Measurements from ENCODE around the gene MYO1B.

The MYO1B gene

GRCh38 chr2:191264647-191265081 lies 19.5 kb downstream of the MYO1B start:
- DNase-seq: no peak

- DNase-seq: no peak
Measured at GRCh38 chr2:191265311-191266170, 20.3 kb downstream of the MYO1B start.

GRCh38 chr2:191266201-191266600 lies 21.0 kb downstream of the MYO1B start:
- no peak for DNase-seq

GRCh38 chr2:191268596-191268995 lies 23.4 kb downstream of the MYO1B start:
- no peak for DNase-seq

GRCh38 chr2:191270306-191271161 lies 25.3 kb downstream of the MYO1B start:
- no peak for DNase-seq

DNA sequence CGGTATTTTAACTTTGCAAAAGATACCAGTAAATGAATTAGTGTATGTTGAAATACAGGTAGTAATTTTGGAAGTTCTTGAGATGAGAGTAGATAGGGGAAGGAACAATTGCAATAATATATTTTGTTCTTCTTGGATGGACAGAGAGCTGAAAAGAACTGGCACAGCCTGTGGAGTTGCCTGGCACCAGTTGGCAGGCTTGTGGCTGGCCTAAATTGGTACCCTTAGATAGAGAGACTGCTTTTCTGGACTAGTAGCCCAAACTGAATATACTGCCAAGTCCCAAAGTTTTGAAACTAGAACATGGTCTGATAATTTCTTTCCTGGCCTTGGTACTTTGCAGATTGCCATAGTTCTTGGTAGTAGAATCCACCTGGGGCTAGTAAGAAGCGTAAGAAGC lies 26.9 kb downstream of the MYO1B start:
- DNase-seq: no peak

GRCh38 chr2:191274413-191274815 lies 29.2 kb downstream of the MYO1B start:
- DNase-seq: no peak

DNA sequence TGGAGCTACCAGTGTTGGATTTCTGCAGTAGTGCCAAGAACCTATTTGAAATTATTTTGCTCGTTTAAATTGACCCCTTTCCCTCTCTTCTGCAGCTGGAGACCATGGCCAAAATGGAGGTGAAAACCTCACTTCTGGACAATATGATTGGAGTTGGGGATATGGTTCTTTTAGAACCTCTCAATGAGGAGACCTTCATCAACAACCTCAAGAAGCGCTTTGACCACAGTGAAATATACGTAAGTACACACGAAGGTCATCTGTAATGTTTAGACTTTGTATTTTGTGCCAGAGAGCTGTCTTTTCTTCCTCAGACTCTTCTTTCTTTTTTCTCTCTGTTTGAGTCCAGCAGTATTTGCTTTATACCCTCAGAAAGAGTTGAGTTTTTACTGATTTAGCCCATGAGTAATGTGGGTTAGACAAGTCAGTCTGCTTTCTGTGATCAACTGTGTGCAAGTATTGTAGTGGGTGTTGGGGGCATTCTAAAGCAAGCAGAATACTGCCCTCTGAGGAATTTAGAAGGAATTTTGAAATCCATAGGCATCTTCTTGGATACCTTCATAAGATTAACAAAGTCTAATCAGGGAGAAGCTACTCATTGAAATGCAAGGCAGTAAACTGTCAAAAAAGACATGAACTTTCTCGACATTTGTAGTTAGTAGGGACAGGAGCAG lies 31.7 kb downstream of the MYO1B start:
- no peak for DNase-seq

GRCh38 chr2:191280290-191280689 lies 35.1 kb downstream of the MYO1B start:
- DNase-seq: no peak

- DNase-seq: no peak
Measured at GRCh38 chr2:191280834-191281756, 35.9 kb downstream of the MYO1B start.

DNA sequence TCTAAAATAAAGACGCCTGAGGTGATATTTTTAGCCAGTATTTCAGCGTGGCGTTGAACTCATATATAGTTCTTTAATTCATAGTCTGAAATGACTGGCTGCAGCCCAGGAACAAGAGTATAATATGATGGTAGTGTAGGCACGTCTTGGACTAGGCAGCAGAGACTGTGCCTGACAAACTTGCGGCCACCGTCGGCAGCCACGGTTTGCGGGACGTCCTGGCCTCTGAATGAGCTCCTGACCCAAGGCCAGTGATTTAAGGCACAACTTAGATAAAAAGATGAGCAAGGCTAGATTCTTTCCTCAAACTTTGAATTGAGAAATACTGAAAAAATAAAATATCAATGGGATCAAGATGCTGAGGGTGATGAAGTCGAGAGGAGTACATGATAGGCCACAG lies 40.0 kb downstream of the MYO1B start:
- DNase-seq: no peak

GRCh38 chr2:191287820-191288219 lies 42.6 kb downstream of the MYO1B start:
- DNase-seq: no peak

- no peak for DNase-seq
Measured at GRCh38 chr2:191289049-191289448, 43.8 kb downstream of the MYO1B start.

DNA sequence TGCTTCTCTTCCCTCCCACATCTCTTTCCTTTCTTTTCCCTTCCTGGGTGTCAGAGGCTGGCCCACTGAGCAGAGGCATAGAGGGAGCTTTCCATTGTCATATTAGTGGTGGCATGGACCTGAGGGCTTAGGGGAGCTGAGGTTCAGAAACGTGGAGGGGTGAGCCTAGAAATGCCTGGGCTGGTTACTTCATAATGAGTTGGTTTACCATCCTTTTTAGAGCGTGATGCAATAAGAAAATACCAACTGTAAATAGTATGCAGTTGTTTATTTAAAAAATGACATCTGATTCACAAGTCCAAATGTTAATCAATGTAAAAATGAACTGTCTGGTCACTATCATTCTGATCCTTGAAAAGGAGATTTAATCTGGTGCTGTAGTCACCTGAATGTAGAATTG lies 46.3 kb downstream of the MYO1B start:
- DNase-seq: no peak

GRCh38 chr2:191292869-191293268 lies 47.7 kb downstream of the MYO1B start:
- no peak for DNase-seq

GRCh38 chr2:191295088-191295487 lies 49.9 kb downstream of the MYO1B start:
- no peak for DNase-seq

GRCh38 chr2:191296083-191297006 lies 51.1 kb downstream of the MYO1B start:
- no peak for DNase-seq

- no peak for DNase-seq
Measured at GRCh38 chr2:191297033-191297432, 51.8 kb downstream of the MYO1B start.

GRCh38 chr2:191298306-191298705 lies 53.1 kb downstream of the MYO1B start:
- no peak for DNase-seq

DNA sequence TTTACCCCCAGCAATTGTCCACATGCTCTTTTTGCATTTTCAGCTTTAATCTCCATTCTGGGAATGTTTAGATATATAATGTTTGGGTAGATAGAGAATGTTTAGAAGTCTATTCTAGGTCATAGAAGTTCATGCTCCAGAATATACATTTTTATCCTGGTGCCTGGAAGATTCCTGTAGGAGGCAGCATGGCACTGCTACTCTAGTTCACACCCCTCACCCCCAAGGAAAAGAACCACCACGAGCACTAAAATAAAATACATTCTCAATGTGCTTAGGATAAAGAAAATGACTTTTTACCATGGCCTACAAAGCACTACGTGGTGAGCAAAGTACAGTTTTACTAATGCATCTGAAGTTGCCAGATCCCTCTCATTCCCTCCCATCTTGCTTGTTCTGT lies 53.8 kb downstream of the MYO1B start:
- no peak for DNase-seq

- DNase-seq: no peak
Measured at GRCh38 chr2:191299866-191300265, 54.7 kb downstream of the MYO1B start.
